Uterus (tissue), 4 donors: ENCODE results near the gene CDK2. TPM values are rescaled to one million over a fixed set of nuclear protein-coding genes. Genes with fewer than 3 reads are reported as not detected.
A peak's percentile ranks its signal among the peaks of the same experiment; 100 is the strongest.

Experiments
- DNase-seq, 2 donors: peaks; one replicate each; pipeline ENCODE4 v3.0.0-alpha.2; 2019 to 2020
- H3K27ac ChIP-seq, 2 donors: fragments of 200-600 bp; sonication (generic); 1 replicate in 1 of 2; 2 replicates in 1 of 2; pipeline ENCODE4 v1.5.1; 2016 to 2018
- H3K27me3 ChIP-seq, 2 donors: fragments of 200-600 bp; sonication (generic); one replicate each; pipeline ENCODE4 v1.5.1; 2018 to 2019; ENCODE audit warnings: control low read depth in 1 of 2
- H3K36me3 ChIP-seq, 2 donors: fragments of 200-600 bp; sonication (generic); one replicate each; pipeline ENCODE4 v1.5.1; 2019; ENCODE audit warnings: control low read depth in 1 of 2
- H3K4me1 ChIP-seq, 2 donors: fragments of 200-600 bp; sonication (generic); one replicate each; pipeline ENCODE4 v1.5.1; 2018 to 2019; ENCODE audit warnings: control low read depth in 1 of 2
- H3K4me3 ChIP-seq, 2 donors: fragments of 200-600 bp; sonication (generic); 1 replicate in 1 of 2; 2 replicates in 1 of 2; pipeline ENCODE4 v1.5.1; 2018 to 2019; ENCODE audit warnings: mild to moderate bottlenecking in 1 of 2
- H3K9me3 ChIP-seq, 2 donors: fragments of 200-600 bp; sonication (generic); one replicate each; pipeline ENCODE4 v1.5.1; 2019; ENCODE audit warnings: control low read depth in 1 of 2
- CTCF ChIP-seq, 4 experiments: fragments of 200-600 bp in 2 of 4; fragments of 450-650 bp in 2 of 4; sonication (generic) in 2 of 4; IDR thresholded peaks; one replicate each; pipeline ENCODE4 v1.5.1; 2016 to 2019; ENCODE audit warnings: antibody characterized with exemption in 4 of 4, mild to moderate bottlenecking in 2 of 4, moderate library complexity in 1 of 4
- POLR2A ChIP-seq, 2 donors: fragments of 450-650 bp; IDR thresholded peaks; one replicate each; pipeline ENCODE4 v1.6.1; 2016; ENCODE audit warnings: antibody characterized with exemption in 2 of 2, mild to moderate bottlenecking in 1 of 2, moderate library complexity in 1 of 2
- intact Hi-C: fragments of 100-400 bp; cut with DNase I; formaldehyde crosslinking; loops from one replicate; pipeline ENCODE4 v1.15.1; 2023; ENCODE audit warnings: low total_unique reads
- total RNA-seq, 4 donors: library from RNA; depleted of rRNA in 3 of 4; stranded (reverse); fragments of >200 nt in 3 of 4; gene quantifications; one replicate each; pipeline versions ENCODE4 v1.1.0 to v1.2.4, GENCODE V29; 2014 to 2023
- donor health status: DM: yes; HTN: yes; CAD: no.

CDK2 gene
- total RNA-seq, 4 donors from 2014 or later = 19.0 to 35.6 (median 28.7) TPM

DNA sequence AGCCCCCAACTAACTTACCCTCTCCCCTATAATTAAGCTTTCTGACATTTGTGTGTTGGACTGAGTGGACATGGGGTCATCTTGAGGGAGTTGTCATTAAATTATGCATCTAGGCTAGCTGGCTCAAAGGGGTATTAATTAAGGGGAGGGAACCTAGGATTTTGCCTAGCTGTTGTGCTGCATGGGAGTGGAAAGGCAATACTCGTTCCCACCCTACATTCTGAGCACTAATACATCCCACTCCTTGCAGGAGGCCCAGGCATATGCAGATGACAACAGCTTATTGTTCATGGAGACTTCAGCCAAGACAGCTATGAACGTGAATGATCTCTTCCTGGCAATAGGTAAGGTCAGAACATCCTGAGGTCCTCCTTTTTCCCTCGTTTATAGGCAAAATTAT is 24.5 kb downstream of the CDK2 start:
- TF ChIP-seq POLR2A (IDR thresholded peaks at IDR 0.05) (no peak), CTCF (IDR thresholded peaks at IDR 0.05) (no peak)
- Histone ChIP-seq H3K4me1 (no peaks in the 10 kb centered on the region), H3K9me3 (no peaks in the 10 kb centered on the region), H3K27me3 (no peaks in the 10 kb centered on the region), H3K4me3 (no peak overlapping the region), H3K27ac (no peak overlapping the region), H3K36me3 (no peaks in the 10 kb centered on the region)
- intact Hi-C loops = loop anchor here (10.0 kb wide), 1 partner anchor 54 kb away; the partner anchor contains the start of gene RPS26
- DNase-seq = no peak

DNA sequence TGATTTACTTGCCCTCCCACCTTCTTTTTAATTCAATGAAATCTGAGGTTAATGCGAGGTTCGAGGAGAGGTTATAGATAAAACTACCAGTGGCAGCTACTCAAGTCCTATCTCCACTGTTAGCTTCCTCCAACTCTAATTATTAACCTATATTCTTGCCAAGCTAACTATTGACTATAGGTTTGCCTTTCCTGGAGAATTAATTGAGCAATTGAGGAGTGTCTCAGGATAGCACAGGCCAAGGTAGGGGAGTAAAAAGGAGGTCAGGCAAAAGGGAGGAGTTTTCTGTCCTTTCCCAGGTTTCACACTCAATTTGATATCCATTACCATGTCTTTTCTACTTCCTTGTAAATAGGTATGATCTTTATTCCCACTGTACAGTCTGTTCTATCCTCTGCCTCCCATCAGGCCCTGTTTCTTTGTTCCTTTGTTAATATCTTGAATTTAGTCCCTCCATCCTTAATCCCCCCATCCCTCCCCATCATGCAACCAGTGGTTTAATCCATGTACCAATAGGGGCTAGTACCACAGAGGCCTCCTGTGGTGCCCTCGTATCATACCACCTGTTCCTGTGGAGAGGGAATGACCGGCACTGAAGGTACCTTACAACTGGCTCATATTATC is 26.7 kb downstream of the CDK2 start:
- no peaks in the 10 kb centered on the region for H3K4me1 ChIP-seq
- H3K4me3 ChIP-seq = no peak overlapping the region
- intact Hi-C loops = loop anchor here (10.0 kb wide), 1 partner anchor 51 kb away; the partner anchor contains the start of gene RPS26
- no peaks in the 10 kb centered on the region for H3K36me3 ChIP-seq
- H3K9me3 ChIP-seq = no peaks in the 10 kb centered on the region
- no peak for TF ChIP-seq POLR2A (IDR thresholded peaks at IDR 0.05)
- TF ChIP-seq CTCF (IDR thresholded peaks at IDR 0.05) = no peak
- no peak overlapping the region for H3K27ac ChIP-seq
- no peaks in the 10 kb centered on the region for H3K27me3 ChIP-seq
- DNase-seq = no peak

DNA sequence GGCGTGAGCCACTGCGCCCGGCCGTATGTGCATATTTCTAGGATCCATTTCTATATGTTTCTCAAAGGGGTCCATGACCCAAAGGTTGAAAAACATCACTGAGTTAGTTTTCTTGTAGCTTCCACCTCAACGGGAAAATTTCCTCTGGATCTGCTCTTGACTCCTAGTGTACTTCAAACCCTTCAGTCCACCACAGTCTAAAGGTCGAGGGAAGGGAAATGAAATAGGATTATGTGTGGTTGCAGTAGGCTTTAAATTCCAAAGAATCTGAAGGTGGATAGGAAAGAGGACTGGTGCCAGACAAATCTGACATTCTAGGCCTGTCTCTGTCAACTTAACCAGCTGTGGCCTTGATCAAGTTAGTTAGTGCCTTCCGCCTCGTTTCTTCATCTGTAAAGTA is 28.7 kb downstream of the CDK2 start:
- H3K36me3 ChIP-seq = no peaks in the 10 kb centered on the region
- DNase-seq = no peak
- intact Hi-C loops = loop anchor here (10.0 kb wide), 1 partner anchor 49 kb away; the partner anchor contains the start of gene RPS26
- H3K27me3 ChIP-seq = no peaks in the 10 kb centered on the region
- no peak overlapping the region for H3K27ac ChIP-seq
- no peak overlapping the region for H3K4me3 ChIP-seq
- no peaks in the 10 kb centered on the region for H3K9me3 ChIP-seq
- H3K4me1 ChIP-seq = no peaks in the 10 kb centered on the region
- TF ChIP-seq POLR2A (IDR thresholded peaks at IDR 0.05) = no peak
- no peak for TF ChIP-seq CTCF (IDR thresholded peaks at IDR 0.05)

DNA sequence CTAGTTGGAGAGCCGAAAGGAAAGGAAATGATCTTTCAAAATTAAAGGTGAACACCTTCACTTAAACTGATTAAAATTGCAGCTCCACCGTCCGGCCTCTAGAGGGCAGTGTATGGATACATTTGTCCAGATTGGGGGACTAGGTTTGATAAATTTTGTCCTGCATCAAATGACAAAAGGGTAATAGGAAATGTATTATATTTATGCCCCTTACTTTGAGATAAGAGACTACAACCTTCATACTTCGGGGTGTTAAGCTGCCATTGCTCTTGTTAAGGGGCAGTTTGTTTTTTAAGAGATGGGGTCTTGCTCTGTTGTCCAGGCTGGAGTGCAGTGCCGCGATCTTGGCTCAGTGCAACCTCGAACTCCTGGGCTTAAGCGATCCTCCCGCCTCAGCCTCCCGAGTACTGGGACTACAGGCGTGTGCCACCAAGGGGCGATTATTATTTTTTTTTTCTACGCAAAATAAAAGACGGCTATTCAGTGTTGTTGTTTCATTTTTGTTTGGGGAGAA is 29.6 kb downstream of the CDK2 start:
- DNase-seq = peak; percentile 42 to 59
- peak overlapping the region; percentile 81 to 85 for H3K27ac ChIP-seq
- H3K4me3 ChIP-seq = peak overlapping the region; percentile 60 to 63
- no peaks in the 10 kb centered on the region for H3K9me3 ChIP-seq
- TF ChIP-seq POLR2A (IDR thresholded peaks at IDR 0.05) (no peak), CTCF (IDR thresholded peaks at IDR 0.05) (peak; percentile 81 to 89 (median 86))
- intact Hi-C loops = loop anchor here (10.0 kb wide), 1 partner anchor 49 kb away; the partner anchor contains the start of gene RPS26
- H3K4me1 ChIP-seq = no peaks in the 10 kb centered on the region
- no peaks in the 10 kb centered on the region for H3K36me3 ChIP-seq
- no peaks in the 10 kb centered on the region for H3K27me3 ChIP-seq
